Stimulated activated CD4-positive, alpha-beta T cell treated with anti-CD3 and anti-CD28 coated beads, Interleukin-12 subunit alpha, Interleukin-12 subunit beta, amount 100 ng/mL, for 4 hours (primary cell): ENCODE results near the gene CD24.
A peak's percentile ranks its signal among the peaks of the same experiment; 100 is the strongest.
"Not testable (repeated sequence)": the region's sequence is repeated elsewhere in the genome, so short reads cannot be mapped to it uniquely, and the experiment has no call there.

Experiments
- DNase-seq: peaks from one replicate; pipeline ENCODE4 v3.0.0-alpha.2; 2020

CD24 gene

GRCh38 chr6:106974336-106974998 is at the start of gene CD24:
TSS of gene CD24 (minus strand) at chr6:106974729. CDS start at chr6:106974646, 83 bp downstream.
- DNase-seq: peak; percentile 29

- DNase-seq: no peak
Observed at GRCh38 chr6:107021446-107022185, 47.1 kb upstream of the CD24 start.

- no peak for DNase-seq
Observed at GRCh38 chr6:107020239-107020638, 45.7 kb upstream of the CD24 start.

GRCh38 chr6:107019628-107020027 is 45.1 kb upstream of the CD24 start:
- not testable (repeated sequence) for DNase-seq

- DNase-seq: no peak
Observed at GRCh38 chr6:107019047-107019446, 44.5 kb upstream of the CD24 start.

- no peak for DNase-seq
Observed at GRCh38 chr6:107009499-107009898, 35.0 kb upstream of the CD24 start.

GRCh38 chr6:106997392-106998158 is 23.0 kb upstream of the CD24 start:
- DNase-seq: peak; percentile 22

GRCh38 chr6:106995640-106996039 is 21.1 kb upstream of the CD24 start:
- DNase-seq: no peak

GRCh38 chr6:106989737-106990136 is 15.2 kb upstream of the CD24 start:
- not testable (repeated sequence) for DNase-seq

GRCh38 chr6:106988664-106989063 is 14.1 kb upstream of the CD24 start:
- no peak for DNase-seq

- DNase-seq: no peak
Observed at GRCh38 chr6:106981926-106982325, 7.4 kb upstream of the CD24 start.

GRCh38 chr6:106980926-106981325 is 6.4 kb upstream of the CD24 start:
- no peak for DNase-seq

GRCh38 chr6:106979435-106979884 is 4.9 kb upstream of the CD24 start:
- peak; percentile 79 for DNase-seq

- no peak for DNase-seq
Observed at GRCh38 chr6:106977246-106977645, 2.7 kb upstream of the CD24 start.

- DNase-seq: no peak
Observed at GRCh38 chr6:106976270-106976669, 1.7 kb upstream of the CD24 start.

GRCh38 chr6:106975738-106976064 is 1.2 kb upstream of the CD24 start:
- DNase-seq: no peak

GRCh38 chr6:106974999-106975737 is 639 bp upstream of the CD24 start:
- DNase-seq: peak; percentile 8

- DNase-seq: no peak
Observed at GRCh38 chr6:106973836-106974335, 643 bp downstream of the CD24 start.

- peak; percentile 3 for DNase-seq
Observed at GRCh38 chr6:106973018-106973835, 1.3 kb downstream of the CD24 start.

GRCh38 chr6:106972500-106972899 is 2.0 kb downstream of the CD24 start:
- DNase-seq: no peak

- DNase-seq: not testable (repeated sequence)
Observed at GRCh38 chr6:106970769-106971168, 3.8 kb downstream of the CD24 start.
